IMR-90 (cell line): Measurements from ENCODE around the gene USP20. TPM values are rescaled to one million over a fixed set of nuclear protein-coding genes. Genes with fewer than 3 reads are reported as not detected.

Experiments
- ATAC-seq: fragments of 200-7000 bp; cut with Tn5 transposase; 2 replicates; pipeline ENCODE4 v1.9.1; 2020; ENCODE audit warnings: low read depth, mild to moderate bottlenecking, moderate library complexity
- BruUV-seq: library from RNA; stranded (reverse); fragments of 400-500 nt; replicated peaks from 2 replicates; lab custom pipeline; 2021; lab: Mats Ljungman, UMichigan
- CTCF ChIA-PET: fragments of 300-600 bp; formaldehyde crosslinking; extraction: SDS; loops from one replicate; lab custom pipeline; 2021; ENCODE audit warnings: antibody characterized with exemption; lab: Yijun Ruan, JAX
- POLR2A ChIA-PET: fragments of 300-600 bp; sonication (Branson Sonifier 250); formaldehyde crosslinking; loops from one replicate; lab custom pipeline; 2022; ENCODE audit warnings: antibody characterized with exemption; ENCODE audit not compliant: unreplicated experiment; lab: Charles Lee
- DNase-seq: peaks from one replicate; pipeline ENCODE4 v3.0.0; 2013
- H2AFZ ChIP-seq: replicated peaks from 2 replicates; pipeline ENCODE3; 2013; ENCODE audit warnings: low read length, mild to moderate bottlenecking; ENCODE audit not compliant: poor library complexity
- H2AK5ac ChIP-seq: 2 replicates; pipeline ENCODE4 v1.6.1; 2013; ENCODE audit warnings: low read depth, low read length, inconsistent platforms
- H2AK9ac ChIP-seq: replicated peaks from 2 replicates; pipeline ENCODE3; 2013; ENCODE audit warnings: mild to moderate bottlenecking, low read depth, low read length, moderate library complexity; ENCODE audit not compliant: poor library complexity
- H2BK120ac ChIP-seq: 2 replicates; pipeline ENCODE4 v1.6.1; 2013; ENCODE audit warnings: low read depth, low read length, inconsistent platforms
- H2BK15ac ChIP-seq: 3 replicates; pipeline ENCODE4 v1.6.1; 2013; ENCODE audit warnings: low read depth, low read length, inconsistent platforms
- H2BK20ac ChIP-seq: 2 replicates; pipeline ENCODE4 v1.6.1; 2013; ENCODE audit warnings: low read depth, mild to moderate bottlenecking, inconsistent platforms, low read length, moderate library complexity
- H2BK5ac ChIP-seq: 2 replicates; pipeline ENCODE4 v1.6.1; 2013; ENCODE audit warnings: mild to moderate bottlenecking, low read depth, low read length, inconsistent platforms; ENCODE audit not compliant: poor library complexity, severe bottlenecking
- H3K14ac ChIP-seq: replicated peaks from 2 replicates; pipeline ENCODE4 v1.6.1; 2013; ENCODE audit warnings: low read depth, low read length, inconsistent platforms
- H3K18ac ChIP-seq: 2 replicates; pipeline ENCODE4 v1.6.1; 2013; ENCODE audit warnings: low read depth, low read length, control low read depth
- H3K23ac ChIP-seq: 2 replicates; pipeline ENCODE4 v1.6.1; 2013; ENCODE audit warnings: low read depth, low read length, inconsistent platforms
- H3K27ac ChIP-seq: 2 replicates; pipeline ENCODE4 v1.5.1; 2013; ENCODE audit warnings: mild to moderate bottlenecking, control low read depth, low read length; ENCODE audit not compliant: insufficient read depth
- H3K27me3 ChIP-seq: 2 replicates; pipeline ENCODE4 v1.6.1; 2013; ENCODE audit warnings: low read length; ENCODE audit not compliant: control insufficient read depth, insufficient read depth
- H3K36me3 ChIP-seq: 2 replicates; pipeline ENCODE4 v1.6.1; 2013; ENCODE audit warnings: low read length, mixed read lengths; ENCODE audit not compliant: control insufficient read depth, insufficient read depth
- H3K4ac ChIP-seq: 2 replicates; pipeline ENCODE4 v1.6.1; 2013; ENCODE audit warnings: low read depth, low read length, inconsistent platforms
- H3K4me1 ChIP-seq: 2 replicates; pipeline ENCODE4 v1.6.1; 2013; ENCODE audit warnings: low read length, mixed read lengths; ENCODE audit not compliant: control insufficient read depth, insufficient read depth
- H3K4me2 ChIP-seq: 2 replicates; pipeline ENCODE4 v1.6.1; 2013; ENCODE audit warnings: low read depth, mild to moderate bottlenecking, control low read depth, low read length, moderate library complexity
- H3K4me3 ChIP-seq: 2 replicates; pipeline ENCODE4 v1.5.1; 2013; ENCODE audit warnings: low read depth, mild to moderate bottlenecking, control low read depth, low read length, moderate library complexity; ENCODE audit not compliant: insufficient read depth
- H3K56ac ChIP-seq: 2 replicates; pipeline ENCODE4 v1.6.1; 2013; ENCODE audit warnings: low read length, inconsistent platforms; ENCODE audit not compliant: insufficient read depth; ENCODE audit errors: extremely low read depth
- H3K79me1 ChIP-seq, 2 experiments: 2 replicates each; pipeline ENCODE4 v1.6.1; 2013; ENCODE audit warnings: low read length in 2 of 2, inconsistent platforms in 1 of 2, low read depth in 1 of 2
- H3K9ac ChIP-seq: 2 replicates; pipeline ENCODE4 v1.6.1; 2013; ENCODE audit warnings: low read depth, low read length, control low read depth
- H3K9me1 ChIP-seq: 2 replicates; pipeline ENCODE4 v1.6.1; 2013; ENCODE audit warnings: low read length, inconsistent platforms; ENCODE audit not compliant: insufficient read depth
- H3K9me3 ChIP-seq: 2 replicates; pipeline ENCODE4 v1.6.1; 2013; ENCODE audit warnings: low read length; ENCODE audit not compliant: control insufficient read depth, insufficient read depth
- H4K20me1 ChIP-seq: 2 replicates; pipeline ENCODE4 v1.6.1; 2013; ENCODE audit warnings: low read length, inconsistent platforms; ENCODE audit not compliant: insufficient read depth
- H4K5ac ChIP-seq: 2 replicates; pipeline ENCODE4 v1.6.1; 2013; ENCODE audit warnings: mild to moderate bottlenecking, low read depth, low read length, control low read depth
- H4K8ac ChIP-seq, 2 experiments: 2 replicates each; pipeline ENCODE4 v1.6.1; 2013; ENCODE audit warnings: low read depth in 2 of 2, low read length in 2 of 2, control low read depth in 1 of 2, inconsistent platforms in 1 of 2
- H4K91ac ChIP-seq: 2 replicates; pipeline ENCODE4 v1.6.1; 2013; ENCODE audit warnings: low read depth, low read length, inconsistent platforms; ENCODE audit not compliant: insufficient read depth
- BHLHE40 ChIP-seq: fragments of 150-350 bp; IDR thresholded peaks from 2 replicates; pipeline ENCODE4 v1.6.1; 2016; ENCODE audit warnings: mild to moderate bottlenecking, low read depth, low read length
- CHD1 ChIP-seq: IDR thresholded peaks from 2 replicates; pipeline ENCODE4 v1.6.1; 2012; ENCODE audit warnings: low read depth, low read length, improper control_type of control experiment
- FOS ChIP-seq: fragments of 150-350 bp; IDR thresholded peaks from 2 replicates; pipeline ENCODE4 v1.6.1; 2016; ENCODE audit warnings: low read depth, low read length
- MAFK ChIP-seq: IDR thresholded peaks from 2 replicates; pipeline ENCODE4 v1.6.1; 2012; ENCODE audit warnings: low read depth, low read length, improper control_type of control experiment
- MAZ ChIP-seq: IDR thresholded peaks from 2 replicates; pipeline ENCODE4 v1.6.1; 2012; ENCODE audit warnings: low read depth, mild to moderate bottlenecking, low read length, improper control_type of control experiment, moderate library complexity, borderline replicate concordance
- NFE2L2 ChIP-seq: fragments of 150-350 bp; IDR thresholded peaks from 2 replicates; pipeline ENCODE4 v1.6.1; 2016; ENCODE audit warnings: low read depth, mild to moderate bottlenecking, low read length
- POLR2A ChIP-seq: IDR thresholded peaks from 2 replicates; pipeline ENCODE4 v1.6.1; 2012; ENCODE audit warnings: mild to moderate bottlenecking, low read depth, low read length
- RAD21 ChIP-seq: IDR thresholded peaks from 2 replicates; pipeline ENCODE4 v1.6.1; 2012; ENCODE audit warnings: low read length, improper control_type of control experiment
- RCOR1 ChIP-seq: IDR thresholded peaks from 2 replicates; pipeline ENCODE4 v1.6.1; 2012; ENCODE audit warnings: mild to moderate bottlenecking, low read length, improper control_type of control experiment; ENCODE audit not compliant: insufficient replicate concordance
- RFX5 ChIP-seq: IDR thresholded peaks from 2 replicates; pipeline ENCODE4 v1.8.0; 2012; ENCODE audit warnings: low read depth, mild to moderate bottlenecking, low read length, moderate library complexity
- SMC3 ChIP-seq: fragments of 150-350 bp; IDR thresholded peaks from 2 replicates; pipeline ENCODE4 v1.6.1; 2016; ENCODE audit warnings: low read depth, mild to moderate bottlenecking, antibody characterized with exemption, low read length, moderate library complexity
- WGBS, 2 experiments: methylation state at CpG; one replicate each; pipeline versions ENCODE4 v1.1.5 to v1.1.7; 2013; ENCODE audit warnings: missing lambda C conversion rate in 2 of 2; ENCODE audit not compliant: insufficient read length in 1 of 2; ENCODE audit errors: extremely low coverage in 2 of 2; 5-methylcytosine and 5-hydroxymethylcytosine counted together
- dilution Hi-C: fragments of 300-500 bp; cut with HindIII; formaldehyde crosslinking; loops from one replicate; pipeline ENCODE4 v1.14.3; 2018; ENCODE audit warnings: low sequenced_read_pairs; ENCODE audit not compliant: unreplicated experiment
- in situ Hi-C: fragments of 300-500 bp; cut with MboI; formaldehyde crosslinking; loops from 3 replicates; pipeline ENCODE4 v1.14.3; 2019; ENCODE audit warnings: low sequenced_read_pairs, inconsistent platforms, mixed read lengths
- intact Hi-C: fragments of 100-400 bp; cut with micrococcal nuclease; formaldehyde crosslinking; loops from 2 replicates; pipeline ENCODE4 v1.10.0; 2022
- polyA plus RNA-seq, 3 experiments: library from polyadenylated mRNA; depleted of rRNA; stranded (reverse); fragments of >200 nt; gene quantifications; 2 replicates each; pipeline ENCODE4 v1.2.3, GENCODE V29; 2012; ENCODE audit warnings: low replicate concordance in 1 of 3
- total RNA-seq: library from RNA; depleted of rRNA; stranded (reverse); fragments of >200 nt; gene quantifications from 2 replicates; pipeline ENCODE4 v1.2.3, GENCODE V29; 2012
- TF ChIP-seq, protein P1 (sequence below): fragments of 150-350 bp; IDR thresholded peaks from 2 replicates; pipeline ENCODE4 v1.6.1; 2016; ENCODE audit warnings: low read depth, mild to moderate bottlenecking, low read length, moderate library complexity, borderline replicate concordance

USP20 gene
- total and polyA plus RNA-seq, 2 of the 4 experiments (the other 2 are of a cell fraction) = 3.8 to 21.6 TPM

DNA sequence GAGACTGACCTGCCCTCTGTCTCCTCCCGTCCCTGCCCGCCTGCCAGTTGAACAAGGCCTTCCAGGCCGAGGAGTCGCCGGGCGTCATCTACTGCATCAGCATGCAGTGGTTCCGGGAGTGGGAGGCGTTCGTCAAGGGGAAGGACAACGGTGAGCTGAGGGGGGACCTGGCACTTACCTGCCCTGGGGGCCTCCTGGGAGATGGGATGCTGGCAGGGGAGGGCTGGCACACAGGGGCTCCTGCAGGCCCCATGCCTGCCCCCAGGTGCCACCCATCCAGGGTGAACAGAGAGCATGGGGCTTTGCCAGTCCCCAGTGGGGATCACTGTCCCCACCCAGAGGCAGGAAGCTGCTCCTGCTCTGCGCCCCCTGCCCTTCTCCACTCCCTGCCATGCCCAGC is 43.0 kb downstream of the USP20 start:
- no peaks in the 10 kb centered on the region for H3K27me3 ChIP-seq
- no peaks in the 10 kb centered on the region for H3K4me1 ChIP-seq
- H3K27ac ChIP-seq = no peak overlapping the region
- H4K5ac ChIP-seq = no peak overlapping the region
- no peaks in the 10 kb centered on the region for H4K20me1 ChIP-seq
- no peak overlapping the region for H2BK5ac ChIP-seq
- no peak overlapping the region for H3K56ac ChIP-seq
- H4K91ac ChIP-seq = no peak overlapping the region
- CTCF ChIA-PET = no interaction called here
- no peak overlapping the region for H3K4me2 ChIP-seq
- H2BK15ac ChIP-seq = no peak overlapping the region
- no peak overlapping the region for H4K8ac ChIP-seq
- DNase-seq = no peak
- H3K9me1 ChIP-seq = peaks cover 3% of the 10 kb centered on the region; the same call in 1 of the 2 replicates
- in situ Hi-C loops (loop anchor here (25.0 kb wide), 1 partner anchor 184 kb away; the partner anchor contains the start of gene GPR107), dilution Hi-C loops (no loop called here), intact Hi-C loops (no loop called here)
- no peak overlapping the region for H3K18ac ChIP-seq
- 97% methylated on average over 6 of the region's 11 CpGs; no CpG with 5 or more reads in 1 of the 2 experiments for whole genome bisulfite sequencing, 2 experiments
- no peak for ATAC-seq
- H3K14ac ChIP-seq = no peak overlapping the region
- H2AK9ac ChIP-seq = no peak overlapping the region
- no peak overlapping the region for H2AFZ ChIP-seq
- H2BK120ac ChIP-seq = no peak overlapping the region
- TF ChIP-seq, protein P1, sequence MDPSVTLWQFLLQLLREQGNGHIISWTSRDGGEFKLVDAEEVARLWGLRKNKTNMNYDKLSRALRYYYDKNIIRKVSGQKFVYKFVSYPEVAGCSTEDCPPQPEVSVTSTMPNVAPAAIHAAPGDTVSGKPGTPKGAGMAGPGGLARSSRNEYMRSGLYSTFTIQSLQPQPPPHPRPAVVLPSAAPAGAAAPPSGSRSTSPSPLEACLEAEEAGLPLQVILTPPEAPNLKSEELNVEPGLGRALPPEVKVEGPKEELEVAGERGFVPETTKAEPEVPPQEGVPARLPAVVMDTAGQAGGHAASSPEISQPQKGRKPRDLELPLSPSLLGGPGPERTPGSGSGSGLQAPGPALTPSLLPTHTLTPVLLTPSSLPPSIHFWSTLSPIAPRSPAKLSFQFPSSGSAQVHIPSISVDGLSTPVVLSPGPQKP = no peak
- TF ChIP-seq CHD1 = no peak
- TF ChIP-seq RAD21 = no peak
- TF ChIP-seq MAZ = no peak
- no peak for TF ChIP-seq POLR2A
- TF ChIP-seq NFE2L2 = no peak
- no peak for TF ChIP-seq BHLHE40
- TF ChIP-seq MAFK = no peak
- no peak for TF ChIP-seq RCOR1
- no peak for TF ChIP-seq FOS
- no peak for TF ChIP-seq RFX5
- no peak for TF ChIP-seq SMC3
- H3K9me3 ChIP-seq = no peaks in the 10 kb centered on the region
- no peak overlapping the region for H3K4me3 ChIP-seq
- peaks cover 56% of the 10 kb centered on the region for H3K36me3 ChIP-seq
- BruUV-seq = no TSS peak
- no peak overlapping the region for H2AK5ac ChIP-seq
- H3K4ac ChIP-seq = no peak overlapping the region
- no peak overlapping the region for H2BK20ac ChIP-seq
- POLR2A ChIA-PET = no interaction called here
- no peak overlapping the region for H3K9ac ChIP-seq
- H3K79me1 ChIP-seq = no peaks in the 10 kb centered on the region
- no peak overlapping the region for H3K23ac ChIP-seq
